GM23338 (cell line): ENCODE measurements around the gene C1QTNF9. TPM values are rescaled to one million over a fixed set of nuclear protein-coding genes. Genes with fewer than 3 reads are reported as not detected.

Source experiments
- ATAC-seq: fragments of 200-7000 bp; cut with Tn5 transposase; 3 replicates; pipeline ENCODE4 v1.9.1; 2020
- DNase-seq: peaks from one replicate; pipeline ENCODE4 v3.0.0-alpha.2; 2015; ENCODE audit warnings: low spot score
- H2AFZ ChIP-seq: fragments of 200-600 bp; sonication (generic); 2 replicates; pipeline ENCODE4 v1.8.0; 2016; ENCODE audit warnings: antibody characterized with exemption, mild to moderate bottlenecking, moderate library complexity
- H3F3A ChIP-seq: fragments of 200-600 bp; sonication (generic); replicated peaks from 2 replicates; pipeline ENCODE4 v1.8.0; 2017; ENCODE audit warnings: antibody characterized with exemption, mixed run types, low read depth
- H3K27ac ChIP-seq: fragments of 200-600 bp; sonication (generic); 2 replicates; pipeline ENCODE4 v1.6.1; 2016; ENCODE audit warnings: low read depth
- H3K27me3 ChIP-seq: fragments of 200-600 bp; sonication (generic); 2 replicates; pipeline ENCODE4 v1.8.0; 2016; ENCODE audit warnings: mild to moderate bottlenecking, mixed run types, moderate library complexity; ENCODE audit not compliant: insufficient read depth
- H3K36me3 ChIP-seq: fragments of 200-600 bp; sonication (generic); 2 replicates; pipeline ENCODE4 v1.8.0; 2016; ENCODE audit warnings: mild to moderate bottlenecking; ENCODE audit not compliant: insufficient read depth
- H3K4me1 ChIP-seq: fragments of 200-600 bp; sonication (generic); 2 replicates; pipeline ENCODE4 v1.8.0; 2016; ENCODE audit warnings: mild to moderate bottlenecking, moderate library complexity; ENCODE audit not compliant: insufficient read depth
- H3K4me2 ChIP-seq: fragments of 200-600 bp; sonication (generic); 2 replicates; pipeline ENCODE4 v1.7.1; 2017; ENCODE audit warnings: mixed run types
- H3K4me3 ChIP-seq: fragments of 200-600 bp; sonication (generic); 2 replicates; pipeline ENCODE4 v1.6.1; 2016; ENCODE audit warnings: mixed run types
- H3K79me2 ChIP-seq: fragments of 200-600 bp; sonication (generic); replicated peaks from 2 replicates; pipeline ENCODE4 v1.8.0; 2017; ENCODE audit warnings: mild to moderate bottlenecking; ENCODE audit not compliant: insufficient read depth
- H3K9me2 ChIP-seq: fragments of 200-600 bp; sonication (generic); 2 replicates; pipeline ENCODE4 v1.8.0; 2017; ENCODE audit not compliant: insufficient read depth
- H4K20me1 ChIP-seq: fragments of 200-600 bp; sonication (generic); replicated peaks from 2 replicates; pipeline ENCODE4 v1.8.0; 2017; ENCODE audit warnings: mild to moderate bottlenecking; ENCODE audit not compliant: insufficient read depth
- H3K27ac Mint-ChIP-seq: 2 replicates; pipeline ENCODE4 v1.8.0; 2020; ENCODE audit warnings: inconsistent platforms, mild to moderate bottlenecking, moderate library complexity, mixed read lengths
- H3K27me3 Mint-ChIP-seq: 3 replicates; pipeline ENCODE4 v1.8.0; 2022; ENCODE audit warnings: low read depth, mild to moderate bottlenecking, moderate library complexity, mixed read lengths, inconsistent platforms; ENCODE audit not compliant: insufficient read depth, poor library complexity
- H3K36me3 Mint-ChIP-seq: 3 replicates; pipeline ENCODE4 v1.8.0; 2021; ENCODE audit warnings: low read depth, mild to moderate bottlenecking, inconsistent platforms, moderate library complexity, mixed read lengths
- H3K4me1 Mint-ChIP-seq: 3 replicates; pipeline ENCODE4 v1.8.0; 2020; ENCODE audit warnings: mild to moderate bottlenecking, inconsistent platforms, mixed read lengths
- H3K4me3 Mint-ChIP-seq: 3 replicates; pipeline ENCODE4 v1.8.0; 2021; ENCODE audit warnings: moderate library complexity, mild to moderate bottlenecking, inconsistent platforms, mixed read lengths
- H3K9me3 Mint-ChIP-seq: 3 replicates; pipeline ENCODE4 v1.8.0; 2020; ENCODE audit warnings: moderate library complexity, mild to moderate bottlenecking, inconsistent platforms, mixed read lengths
- CREB1 ChIP-seq: fragments of 250-450 bp; sonication (Bioruptor Pico); IDR thresholded peaks from 2 replicates; pipeline ENCODE4 v1.5.0; 2020; ENCODE audit warnings: low read depth, mild to moderate bottlenecking, moderate library complexity
- ETS1 ChIP-seq: IDR thresholded peaks from 2 replicates; pipeline ENCODE4 v1.6.1; 2016; ENCODE audit warnings: antibody characterized with exemption
- EZH2 ChIP-seq: fragments of 200-600 bp; sonication (generic); IDR thresholded peaks from one replicate; pipeline ENCODE4 v1.8.0; 2017; ENCODE audit warnings: antibody characterized with exemption, mild to moderate bottlenecking, low read depth; ENCODE audit not compliant: unreplicated experiment
- EZH2phosphoT487 ChIP-seq: fragments of 200-600 bp; sonication (generic); IDR thresholded peaks from one replicate; pipeline ENCODE4 v1.8.1; 2018; ENCODE audit warnings: antibody characterized with exemption; ENCODE audit not compliant: unreplicated experiment
- JUNB ChIP-seq: IDR thresholded peaks from one replicate; pipeline ENCODE4 v1.6.1; 2016; ENCODE audit warnings: antibody characterized with exemption; ENCODE audit not compliant: unreplicated experiment
- NANOG ChIP-seq: IDR thresholded peaks from 2 replicates; pipeline ENCODE4 v1.6.1; 2016; ENCODE audit warnings: antibody characterized with exemption, borderline replicate concordance
- POLR2AphosphoS5 ChIP-seq: IDR thresholded peaks from 2 replicates; pipeline ENCODE4 v1.6.1; 2016; ENCODE audit warnings: antibody characterized with exemption, low read depth
- STAT1 ChIP-seq: IDR thresholded peaks from one replicate; pipeline ENCODE4 v1.6.1; 2016; ENCODE audit warnings: antibody characterized with exemption; ENCODE audit not compliant: unreplicated experiment
- ZNF114 ChIP-seq: fragments of 250-450 bp; sonication (Bioruptor Pico); IDR thresholded peaks from 2 replicates; pipeline ENCODE4 v1.5.0; 2020; ENCODE audit warnings: mild to moderate bottlenecking, moderate library complexity
- ZNF331 ChIP-seq: fragments of 250-450 bp; sonication (Bioruptor Pico); IDR thresholded peaks from 2 replicates; pipeline ENCODE4 v1.5.0; 2020; ENCODE audit warnings: low read depth, mild to moderate bottlenecking, moderate library complexity
- ZNF462 ChIP-seq: fragments of 250-450 bp; sonication (Bioruptor Pico); IDR thresholded peaks from 2 replicates; pipeline ENCODE4 v1.5.0; 2020; ENCODE audit warnings: mild to moderate bottlenecking, moderate library complexity
- polyA plus RNA-seq: library from polyadenylated mRNA; unstranded; fragments of >200 nt; fragmentation: Nextera tagmentation; extraction: Ambion mirVana; gene quantifications from 2 replicates; pipeline ENCODE4 v1.2.1, GENCODE V29; 2016
- total RNA-seq: library from RNA; depleted of rRNA; stranded (reverse); fragments of >200 nt; shearing (Covaris generic); gene quantifications from 2 replicates; pipeline ENCODE4 v1.2.3, GENCODE V29; 2014
- TF ChIP-seq, protein P1 (sequence below), 2 experiments: fragments of 200-600 bp in 1 of 2; sonication (generic) in 1 of 2; conservative IDR thresholded peaks; 2 replicates each; pipeline versions ENCODE4 v1.5.1 to v1.6.1; 2016 to 2017; ENCODE audit warnings: antibody characterized with exemption in 2 of 2, low read depth in 2 of 2, mild to moderate bottlenecking in 2 of 2, moderate library complexity in 1 of 2
- TF ChIP-seq, protein P2 (sequence below): IDR thresholded peaks from one replicate; pipeline ENCODE4 v1.6.1; 2018; ENCODE audit warnings: antibody characterized with exemption; ENCODE audit not compliant: unreplicated experiment

Gene C1QTNF9
- total and polyA plus RNA-seq, 2 experiments from 2014 or later = not detected

DNA sequence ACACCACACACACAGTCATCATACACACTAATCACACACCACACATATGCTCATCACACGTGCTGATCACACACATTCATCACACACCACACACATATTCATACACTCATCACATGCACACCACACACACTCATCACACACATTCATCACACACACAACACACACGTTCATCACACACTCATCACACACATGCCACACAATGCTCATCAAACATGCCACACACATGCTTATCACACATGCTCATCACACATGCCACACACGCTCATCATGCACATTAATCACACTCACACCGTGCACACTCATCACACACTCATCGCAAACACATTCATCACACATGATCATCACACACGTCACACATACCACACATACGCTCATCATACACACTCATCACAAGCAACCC is 47.5 kb downstream of the C1QTNF9 start:
- H3K27ac Mint-ChIP-seq = no peak overlapping the region
- H3F3A ChIP-seq = peaks cover 9% of the 10 kb centered on the region; the same call in 1 of the 2 replicates
- H3K36me3 Mint-ChIP-seq = no peaks in the 10 kb centered on the region
- no peaks in the 10 kb centered on the region for H3K4me1 ChIP-seq
- no peak overlapping the region for H3K4me2 ChIP-seq
- no peaks in the 10 kb centered on the region for H3K79me2 ChIP-seq
- H3K27me3 ChIP-seq = no peaks in the 10 kb centered on the region
- H3K4me1 Mint-ChIP-seq = peaks cover 3% of the 10 kb centered on the region; the same call in 1 of the 3 replicates
- H3K9me3 Mint-ChIP-seq = peaks cover 2% of the 10 kb centered on the region; the same call in 2 of the 3 replicates
- no peak overlapping the region for H2AFZ ChIP-seq
- H4K20me1 ChIP-seq = no peaks in the 10 kb centered on the region
- no peak overlapping the region for H3K27ac ChIP-seq
- ATAC-seq (no peak), DNase-seq (no peak)
- no peaks in the 10 kb centered on the region for H3K9me2 ChIP-seq
- H3K4me3 Mint-ChIP-seq = no peak overlapping the region
- no peaks in the 10 kb centered on the region for H3K36me3 ChIP-seq
- no peak for TF ChIP-seq EZH2
- no peak for TF ChIP-seq CREB1 (CRISPR knock-in tag)
- no peak for TF ChIP-seq JUNB
- TF ChIP-seq ZNF114 (CRISPR knock-in tag) = no peak
- TF ChIP-seq, protein P1, sequence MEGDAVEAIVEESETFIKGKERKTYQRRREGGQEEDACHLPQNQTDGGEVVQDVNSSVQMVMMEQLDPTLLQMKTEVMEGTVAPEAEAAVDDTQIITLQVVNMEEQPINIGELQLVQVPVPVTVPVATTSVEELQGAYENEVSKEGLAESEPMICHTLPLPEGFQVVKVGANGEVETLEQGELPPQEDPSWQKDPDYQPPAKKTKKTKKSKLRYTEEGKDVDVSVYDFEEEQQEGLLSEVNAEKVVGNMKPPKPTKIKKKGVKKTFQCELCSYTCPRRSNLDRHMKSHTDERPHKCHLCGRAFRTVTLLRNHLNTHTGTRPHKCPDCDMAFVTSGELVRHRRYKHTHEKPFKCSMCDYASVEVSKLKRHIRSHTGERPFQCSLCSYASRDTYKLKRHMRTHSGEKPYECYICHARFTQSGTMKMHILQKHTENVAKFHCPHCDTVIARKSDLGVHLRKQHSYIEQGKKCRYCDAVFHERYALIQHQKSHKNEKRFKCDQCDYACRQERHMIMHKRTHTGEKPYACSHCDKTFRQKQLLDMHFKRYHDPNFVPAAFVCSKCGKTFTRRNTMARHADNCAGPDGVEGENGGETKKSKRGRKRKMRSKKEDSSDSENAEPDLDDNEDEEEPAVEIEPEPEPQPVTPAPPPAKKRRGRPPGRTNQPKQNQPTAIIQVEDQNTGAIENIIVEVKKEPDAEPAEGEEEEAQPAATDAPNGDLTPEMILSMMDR (conservative IDR thresholded peaks at IDR 0.05; ENCODE audit: low read depth in 2 of 2) = no peak
- TF ChIP-seq NANOG = no peak
- no peak for TF ChIP-seq POLR2AphosphoS5
- no peak for TF ChIP-seq ETS1
- no peak for TF ChIP-seq EZH2phosphoT487
- TF ChIP-seq, protein P2, sequence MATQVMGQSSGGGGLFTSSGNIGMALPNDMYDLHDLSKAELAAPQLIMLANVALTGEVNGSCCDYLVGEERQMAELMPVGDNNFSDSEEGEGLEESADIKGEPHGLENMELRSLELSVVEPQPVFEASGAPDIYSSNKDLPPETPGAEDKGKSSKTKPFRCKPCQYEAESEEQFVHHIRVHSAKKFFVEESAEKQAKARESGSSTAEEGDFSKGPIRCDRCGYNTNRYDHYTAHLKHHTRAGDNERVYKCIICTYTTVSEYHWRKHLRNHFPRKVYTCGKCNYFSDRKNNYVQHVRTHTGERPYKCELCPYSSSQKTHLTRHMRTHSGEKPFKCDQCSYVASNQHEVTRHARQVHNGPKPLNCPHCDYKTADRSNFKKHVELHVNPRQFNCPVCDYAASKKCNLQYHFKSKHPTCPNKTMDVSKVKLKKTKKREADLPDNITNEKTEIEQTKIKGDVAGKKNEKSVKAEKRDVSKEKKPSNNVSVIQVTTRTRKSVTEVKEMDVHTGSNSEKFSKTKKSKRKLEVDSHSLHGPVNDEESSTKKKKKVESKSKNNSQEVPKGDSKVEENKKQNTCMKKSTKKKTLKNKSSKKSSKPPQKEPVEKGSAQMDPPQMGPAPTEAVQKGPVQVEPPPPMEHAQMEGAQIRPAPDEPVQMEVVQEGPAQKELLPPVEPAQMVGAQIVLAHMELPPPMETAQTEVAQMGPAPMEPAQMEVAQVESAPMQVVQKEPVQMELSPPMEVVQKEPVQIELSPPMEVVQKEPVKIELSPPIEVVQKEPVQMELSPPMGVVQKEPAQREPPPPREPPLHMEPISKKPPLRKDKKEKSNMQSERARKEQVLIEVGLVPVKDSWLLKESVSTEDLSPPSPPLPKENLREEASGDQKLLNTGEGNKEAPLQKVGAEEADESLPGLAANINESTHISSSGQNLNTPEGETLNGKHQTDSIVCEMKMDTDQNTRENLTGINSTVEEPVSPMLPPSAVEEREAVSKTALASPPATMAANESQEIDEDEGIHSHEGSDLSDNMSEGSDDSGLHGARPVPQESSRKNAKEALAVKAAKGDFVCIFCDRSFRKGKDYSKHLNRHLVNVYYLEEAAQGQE = no peak
- TF ChIP-seq ZNF462 = no peak
- TF ChIP-seq STAT1 = no peak
- TF ChIP-seq ZNF331 (CRISPR knock-in tag) = no peak
- no peak overlapping the region for H3K4me3 ChIP-seq
- peaks cover 5% of the 10 kb centered on the region for H3K27me3 Mint-ChIP-seq
